Glutamatergic neuron (in vitro differentiated cells): Measurements from ENCODE around the gene IFITM10. TPM values are rescaled to one million over a fixed set of nuclear protein-coding genes. Genes with fewer than 3 reads are reported as not detected.

Experiments used
- DNase-seq: peaks from one replicate; pipeline ENCODE4 v3.0.0; 2022
- H3K27ac Mint-ChIP-seq: one replicate; pipeline ENCODE4 v1.8.0; 2020; ENCODE audit warnings: mild to moderate bottlenecking, mixed read lengths, inconsistent platforms; ENCODE audit not compliant: unreplicated experiment
- H3K27me3 Mint-ChIP-seq: one replicate; pipeline ENCODE4 v1.8.0; 2020; ENCODE audit warnings: mild to moderate bottlenecking, moderate library complexity, mixed read lengths, inconsistent platforms; ENCODE audit not compliant: unreplicated experiment
- H3K36me3 Mint-ChIP-seq: one replicate; pipeline ENCODE4 v1.8.0; 2020; ENCODE audit warnings: mild to moderate bottlenecking, mixed read lengths, inconsistent platforms; ENCODE audit not compliant: unreplicated experiment
- H3K4me1 Mint-ChIP-seq: one replicate; pipeline ENCODE4 v1.8.0; 2020; ENCODE audit warnings: mild to moderate bottlenecking, low read depth, mixed read lengths, inconsistent platforms; ENCODE audit not compliant: unreplicated experiment
- H3K4me3 Mint-ChIP-seq: one replicate; pipeline ENCODE4 v1.8.0; 2020; ENCODE audit warnings: mild to moderate bottlenecking, mixed read lengths, inconsistent platforms; ENCODE audit not compliant: unreplicated experiment
- H3K9me3 Mint-ChIP-seq: one replicate; pipeline ENCODE4 v1.8.0; 2020; ENCODE audit warnings: mild to moderate bottlenecking, moderate library complexity, mixed read lengths, inconsistent platforms; ENCODE audit not compliant: unreplicated experiment
- total RNA-seq: library from RNA; stranded (reverse); fragmentation: NEBNext Ultra II Directional; extraction: Animal tissue kit (Norgen Biotek cat#: 25700); gene quantifications from one replicate; pipeline ENCODE4 v1.2.1, GENCODE V29; 2021; ENCODE audit not compliant: unreplicated experiment
- TF ChIP-seq, protein P1 (sequence below): fragments of 200-600 bp; sonication (generic); IDR thresholded peaks from one replicate; pipeline ENCODE4 v1.5.0; 2021; ENCODE audit not compliant: partially characterized antibody, unreplicated experiment

The IFITM10 gene
- total RNA-seq, 1 donor from 2014 or later: 5.4 TPM

DNA sequence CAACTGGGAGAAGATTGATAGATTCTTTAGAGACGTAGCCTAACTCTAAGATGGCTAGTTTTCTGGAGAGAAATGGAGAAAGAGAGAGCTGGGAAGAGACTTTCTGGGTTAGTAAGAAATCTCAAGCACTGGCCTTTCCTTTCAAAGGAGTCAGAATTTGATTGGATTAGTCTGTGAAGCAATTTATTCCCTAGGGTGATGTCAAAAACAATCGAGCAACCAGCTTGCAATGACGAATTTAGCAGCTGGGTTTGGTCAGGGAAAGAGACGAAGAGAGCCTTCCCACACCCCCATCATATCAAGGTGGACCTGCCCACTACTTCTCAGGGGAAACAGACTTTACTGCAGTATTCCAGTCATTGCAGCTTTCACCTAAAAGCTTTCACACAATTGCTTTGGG, 42.6 kb downstream of the IFITM10 start:
- H3K4me3 Mint-ChIP-seq: no peak overlapping the region
- H3K27me3 Mint-ChIP-seq: no peaks in the 10 kb centered on the region
- no peak overlapping the region for H3K27ac Mint-ChIP-seq
- DNase-seq: no peak
- TF ChIP-seq, protein P1, sequence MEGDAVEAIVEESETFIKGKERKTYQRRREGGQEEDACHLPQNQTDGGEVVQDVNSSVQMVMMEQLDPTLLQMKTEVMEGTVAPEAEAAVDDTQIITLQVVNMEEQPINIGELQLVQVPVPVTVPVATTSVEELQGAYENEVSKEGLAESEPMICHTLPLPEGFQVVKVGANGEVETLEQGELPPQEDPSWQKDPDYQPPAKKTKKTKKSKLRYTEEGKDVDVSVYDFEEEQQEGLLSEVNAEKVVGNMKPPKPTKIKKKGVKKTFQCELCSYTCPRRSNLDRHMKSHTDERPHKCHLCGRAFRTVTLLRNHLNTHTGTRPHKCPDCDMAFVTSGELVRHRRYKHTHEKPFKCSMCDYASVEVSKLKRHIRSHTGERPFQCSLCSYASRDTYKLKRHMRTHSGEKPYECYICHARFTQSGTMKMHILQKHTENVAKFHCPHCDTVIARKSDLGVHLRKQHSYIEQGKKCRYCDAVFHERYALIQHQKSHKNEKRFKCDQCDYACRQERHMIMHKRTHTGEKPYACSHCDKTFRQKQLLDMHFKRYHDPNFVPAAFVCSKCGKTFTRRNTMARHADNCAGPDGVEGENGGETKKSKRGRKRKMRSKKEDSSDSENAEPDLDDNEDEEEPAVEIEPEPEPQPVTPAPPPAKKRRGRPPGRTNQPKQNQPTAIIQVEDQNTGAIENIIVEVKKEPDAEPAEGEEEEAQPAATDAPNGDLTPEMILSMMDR: no peak
- no peaks in the 10 kb centered on the region for H3K36me3 Mint-ChIP-seq
- peaks cover 7% of the 10 kb centered on the region for H3K9me3 Mint-ChIP-seq
- H3K4me1 Mint-ChIP-seq: peaks cover 2% of the 10 kb centered on the region

DNA sequence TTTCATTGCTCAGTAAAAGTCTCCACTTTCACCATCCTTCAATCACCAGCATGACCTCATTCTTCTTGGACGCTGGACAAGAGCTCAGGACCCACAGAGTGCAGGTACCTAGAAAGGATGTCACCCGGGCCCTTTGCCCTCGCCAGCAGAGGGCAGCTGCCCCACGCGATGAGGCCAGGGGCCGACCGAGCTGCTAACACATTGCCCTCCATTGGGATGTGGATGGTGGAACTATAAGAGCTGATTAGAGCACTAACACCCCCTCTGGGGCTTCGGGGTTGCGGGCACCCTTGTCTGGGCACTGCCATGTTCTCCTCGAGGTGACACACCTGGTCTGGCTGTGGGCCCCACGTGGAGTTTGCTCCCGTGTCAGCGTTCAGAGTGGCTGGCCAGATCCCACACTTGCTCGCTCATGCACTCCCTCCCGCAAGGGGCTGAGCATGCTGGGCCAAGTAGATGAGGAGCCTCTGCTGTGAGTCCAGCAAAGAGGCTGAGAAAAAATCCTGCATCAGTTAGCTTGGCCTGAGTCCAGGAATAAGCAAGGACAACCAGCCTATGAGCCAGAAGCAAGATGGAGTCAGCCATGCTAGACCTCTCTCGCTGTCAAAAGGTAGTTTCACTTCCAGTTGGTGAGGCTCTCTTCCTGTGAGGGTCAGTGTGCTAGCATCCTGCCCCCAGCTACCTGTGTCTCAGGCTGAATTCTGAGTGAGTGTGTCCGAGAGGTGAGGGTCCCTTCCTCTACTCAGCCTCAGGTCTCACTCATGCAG, 43.6 kb downstream of the IFITM10 start:
- H3K27me3 Mint-ChIP-seq: no peaks in the 10 kb centered on the region
- peaks cover 2% of the 10 kb centered on the region for H3K4me1 Mint-ChIP-seq
- H3K36me3 Mint-ChIP-seq: peaks cover 5% of the 10 kb centered on the region
- no peak overlapping the region for H3K4me3 Mint-ChIP-seq
- no peak for DNase-seq
- H3K9me3 Mint-ChIP-seq: peaks cover 12% of the 10 kb centered on the region
- H3K27ac Mint-ChIP-seq: no peak overlapping the region
- TF ChIP-seq, protein P1: no peak

GRCh38 chr11:1705126-1706052, 45.0 kb downstream of the IFITM10 start:
- H3K4me1 Mint-ChIP-seq: peaks cover 2% of the 10 kb centered on the region

GRCh38 chr11:1703146-1703545, 47.2 kb downstream of the IFITM10 start:
- Mint-ChIP-seq H3K9me3 (peaks cover 12% of the 10 kb centered on the region), H3K4me1 (peaks cover 2% of the 10 kb centered on the region), H3K36me3 (peaks cover 9% of the 10 kb centered on the region), H3K27ac (no peak overlapping the region), H3K4me3 (no peak overlapping the region), H3K27me3 (peaks cover 3% of the 10 kb centered on the region)
- no peak for DNase-seq
- TF ChIP-seq, protein P1: no peak

More at GRCh38 chr11:1705126-1706052, 45.0 kb downstream of the IFITM10 start:
- no peak for DNase-seq
- TF ChIP-seq, protein P1: no peak
- Mint-ChIP-seq H3K27me3 (no peaks in the 10 kb centered on the region), H3K27ac (no peak overlapping the region), H3K4me3 (no peak overlapping the region), H3K36me3 (peaks cover 5% of the 10 kb centered on the region), H3K9me3 (peaks cover 12% of the 10 kb centered on the region)
